Measurements from ENCODE around the gene GRM7. TPM values are rescaled to one million over a fixed set of nuclear protein-coding genes. Genes with fewer than 3 reads are reported as not detected.
A peak's percentile ranks its signal among the peaks of the same experiment; 100 is the strongest.

The GRM7 gene
- total and polyA plus RNA-seq, 4 donors: 0.20 to 1.3 (median 0.80) TPM

DNA sequence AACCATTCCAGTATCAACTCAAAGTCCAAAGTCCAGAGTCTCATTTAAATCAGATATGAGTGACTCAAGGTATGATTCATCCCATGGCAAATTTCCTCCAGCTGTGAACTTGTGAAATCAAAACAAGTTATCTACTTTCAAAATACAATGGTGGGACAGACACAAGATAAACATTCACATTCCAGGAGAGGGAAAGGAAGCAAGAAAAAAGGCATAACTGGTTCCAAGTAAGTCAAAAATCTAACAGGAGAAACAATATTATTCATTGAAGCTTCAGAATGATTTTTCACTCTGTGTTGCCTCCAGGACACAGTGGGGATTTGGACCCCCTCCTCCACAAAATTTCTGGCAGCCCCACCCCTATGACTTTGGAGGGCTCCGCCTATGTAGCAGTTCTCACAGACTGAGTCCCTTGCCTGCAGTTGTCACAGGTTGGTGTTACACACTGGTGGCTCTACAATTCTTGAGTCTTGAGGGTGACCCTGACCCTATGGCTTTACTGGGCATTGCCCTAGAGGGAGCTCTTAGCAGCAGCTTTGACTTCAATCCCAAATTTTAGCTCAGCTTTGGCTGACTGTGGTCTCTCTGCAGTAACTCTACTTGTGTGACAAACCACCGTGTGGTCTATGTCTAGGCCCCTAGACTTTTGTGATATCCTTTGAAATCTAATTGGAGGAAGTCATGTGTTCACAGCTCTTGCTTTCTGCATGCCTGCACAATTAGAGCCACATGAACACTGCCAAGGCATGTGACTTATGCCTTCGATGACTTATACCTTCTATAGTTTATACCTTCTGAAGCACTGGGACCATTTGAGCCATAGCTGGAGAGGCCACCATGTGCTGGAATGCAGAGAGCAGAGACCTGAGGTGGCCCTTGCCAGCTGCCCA, 644.2 kb downstream of the GRM7 start:
- WGBS, 2 donors: 76 to 79% methylated on average over 3 of the region's 3 CpGs
- no peak for ATAC-seq (ENCODE audit: insufficient read depth, low FRiP score)
- Histone ChIP-seq H3K9me3 (ENCODE audit: control insufficient read depth in 4 of 4, insufficient read depth in 3 of 4, low read length in 3 of 4) (peaks cover 0 to 3% (median under 1%) of the 10 kb centered on the region in 4 donors), H3K4me1 (ENCODE audit: control insufficient read depth in 5 of 5, insufficient read depth in 5 of 5, low read length in 5 of 5) (peaks cover 0 to 2% (median 0%) of the 10 kb centered on the region in 5 donors), H3K27me3 (ENCODE audit: control insufficient read depth in 3 of 3, insufficient read depth in 3 of 3, low read length in 2 of 3) (no peaks in the 10 kb centered on the region), H3K9ac (ENCODE audit: insufficient read depth in 1 of 2, low read length in 2 of 2) (no peak overlapping the region), H3K4me3 (no peak overlapping the region), H3K36me3 (ENCODE audit: control insufficient read depth in 4 of 4, insufficient read depth in 4 of 4, low read length in 4 of 4) (no peaks in the 10 kb centered on the region), H3K27ac (ENCODE audit: low read depth in 1 of 2, low read length in 1 of 2) (peak overlapping the region in 1 of 2 donors; percentile 77)
- TF ChIP-seq, protein P1, sequence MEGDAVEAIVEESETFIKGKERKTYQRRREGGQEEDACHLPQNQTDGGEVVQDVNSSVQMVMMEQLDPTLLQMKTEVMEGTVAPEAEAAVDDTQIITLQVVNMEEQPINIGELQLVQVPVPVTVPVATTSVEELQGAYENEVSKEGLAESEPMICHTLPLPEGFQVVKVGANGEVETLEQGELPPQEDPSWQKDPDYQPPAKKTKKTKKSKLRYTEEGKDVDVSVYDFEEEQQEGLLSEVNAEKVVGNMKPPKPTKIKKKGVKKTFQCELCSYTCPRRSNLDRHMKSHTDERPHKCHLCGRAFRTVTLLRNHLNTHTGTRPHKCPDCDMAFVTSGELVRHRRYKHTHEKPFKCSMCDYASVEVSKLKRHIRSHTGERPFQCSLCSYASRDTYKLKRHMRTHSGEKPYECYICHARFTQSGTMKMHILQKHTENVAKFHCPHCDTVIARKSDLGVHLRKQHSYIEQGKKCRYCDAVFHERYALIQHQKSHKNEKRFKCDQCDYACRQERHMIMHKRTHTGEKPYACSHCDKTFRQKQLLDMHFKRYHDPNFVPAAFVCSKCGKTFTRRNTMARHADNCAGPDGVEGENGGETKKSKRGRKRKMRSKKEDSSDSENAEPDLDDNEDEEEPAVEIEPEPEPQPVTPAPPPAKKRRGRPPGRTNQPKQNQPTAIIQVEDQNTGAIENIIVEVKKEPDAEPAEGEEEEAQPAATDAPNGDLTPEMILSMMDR (IDR thresholded peaks at IDR 0.05; ENCODE audit: control extremely low read depth, extremely low read depth): no peak
- DNase-seq: no peak

DNA sequence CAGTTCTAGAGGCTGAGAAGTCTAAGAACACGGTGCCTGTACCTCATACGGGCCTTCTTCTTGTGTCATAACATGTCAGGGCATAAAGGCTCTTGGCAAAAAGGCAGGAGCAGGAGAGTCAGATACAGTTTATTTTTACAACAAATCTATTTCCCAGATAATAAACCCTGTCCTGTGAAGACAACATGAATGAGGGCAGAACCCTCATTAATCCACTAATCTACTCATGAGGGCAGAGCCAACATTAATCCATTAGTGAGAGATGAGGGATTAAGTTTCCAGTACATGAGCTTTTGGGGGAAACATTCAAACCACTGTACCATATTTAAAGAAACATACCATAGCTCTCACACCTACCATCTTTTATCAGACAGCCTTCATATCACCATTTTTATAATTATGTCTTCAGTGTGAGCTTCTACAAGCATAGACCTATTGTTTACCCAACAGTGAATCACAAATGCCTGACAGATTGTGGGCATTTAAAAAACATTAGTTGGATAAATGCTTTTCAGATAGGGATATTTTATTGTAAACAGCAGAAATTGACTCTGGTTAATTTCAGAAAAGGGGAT, 645.8 kb downstream of the GRM7 start:
- TF ChIP-seq, protein P1 (IDR thresholded peaks at IDR 0.05; ENCODE audit: control extremely low read depth, extremely low read depth): no peak
- H3K27me3 ChIP-seq (ENCODE audit: control insufficient read depth in 3 of 3, insufficient read depth in 3 of 3, low read length in 2 of 3): no peaks in the 10 kb centered on the region
- H3K9me3 ChIP-seq (ENCODE audit: control insufficient read depth in 4 of 4, insufficient read depth in 3 of 4, low read length in 3 of 4): peaks cover 0 to 3% (median under 1%) of the 10 kb centered on the region in 4 donors
- no peak overlapping the region for H3K4me3 ChIP-seq
- no peak for ATAC-seq (ENCODE audit: insufficient read depth, low FRiP score)
- no peak overlapping the region for H3K27ac ChIP-seq (ENCODE audit: low read depth in 1 of 2, low read length in 1 of 2)
- DNase-seq: no peak
- 78 to 88% methylated on average over 2 of the region's 2 CpGs for WGBS, 2 donors
- H3K9ac ChIP-seq (ENCODE audit: insufficient read depth in 1 of 2, low read length in 2 of 2): no peak overlapping the region
- H3K36me3 ChIP-seq (ENCODE audit: control insufficient read depth in 4 of 4, insufficient read depth in 4 of 4, low read length in 4 of 4): no peaks in the 10 kb centered on the region
- H3K4me1 ChIP-seq (ENCODE audit: control insufficient read depth in 5 of 5, insufficient read depth in 5 of 5, low read length in 5 of 5): peaks cover 0 to 2% (median 0%) of the 10 kb centered on the region in 5 donors

DNA sequence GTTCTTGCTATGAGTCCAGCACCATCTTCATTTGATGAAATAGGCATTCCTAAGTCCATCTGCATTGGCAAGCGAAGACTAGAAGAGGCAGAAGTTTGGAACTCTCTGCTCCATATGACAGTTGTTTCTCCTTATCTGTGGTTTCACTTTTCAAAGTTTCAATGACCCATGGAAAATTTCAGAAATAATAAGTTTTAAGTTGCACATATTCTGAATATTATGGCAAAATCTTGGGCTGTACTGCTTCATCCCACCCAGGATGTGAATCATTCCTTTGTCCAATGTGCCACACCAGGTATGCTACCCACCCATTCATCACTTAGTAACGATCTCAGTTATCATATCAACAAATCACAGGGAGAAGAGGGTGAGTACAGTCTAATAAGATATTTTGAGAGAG, 647.9 kb downstream of the GRM7 start:
- no peaks in the 10 kb centered on the region for H3K27me3 ChIP-seq (ENCODE audit: control insufficient read depth in 3 of 3, insufficient read depth in 3 of 3, low read length in 2 of 3)
- H3K27ac ChIP-seq (ENCODE audit: low read depth in 1 of 2, low read length in 1 of 2): no peak overlapping the region
- DNase-seq (no peak), ATAC-seq (ENCODE audit: insufficient read depth, low FRiP score) (no peak)
- H3K9me3 ChIP-seq (ENCODE audit: control insufficient read depth in 4 of 4, insufficient read depth in 3 of 4, low read length in 3 of 4): peaks cover 0 to 3% (median under 1%) of the 10 kb centered on the region in 4 donors
- no peaks in the 10 kb centered on the region for H3K36me3 ChIP-seq (ENCODE audit: control insufficient read depth in 4 of 4, insufficient read depth in 4 of 4, low read length in 4 of 4)
- H3K4me3 ChIP-seq: no peak overlapping the region
- TF ChIP-seq, protein P1 (IDR thresholded peaks at IDR 0.05; ENCODE audit: control extremely low read depth, extremely low read depth): no peak
- no peak overlapping the region for H3K9ac ChIP-seq (ENCODE audit: insufficient read depth in 1 of 2, low read length in 2 of 2)
- 44 to 47% methylated on average over 2 of the region's 2 CpGs for WGBS, 2 donors
- peaks cover 0 to 2% (median 0%) of the 10 kb centered on the region in 5 donors for H3K4me1 ChIP-seq (ENCODE audit: control insufficient read depth in 5 of 5, insufficient read depth in 5 of 5, low read length in 5 of 5)

Data from lung (tissue), 12 donors.